ENCODE measurements around the gene FASTK.

The FASTK gene, protein sequence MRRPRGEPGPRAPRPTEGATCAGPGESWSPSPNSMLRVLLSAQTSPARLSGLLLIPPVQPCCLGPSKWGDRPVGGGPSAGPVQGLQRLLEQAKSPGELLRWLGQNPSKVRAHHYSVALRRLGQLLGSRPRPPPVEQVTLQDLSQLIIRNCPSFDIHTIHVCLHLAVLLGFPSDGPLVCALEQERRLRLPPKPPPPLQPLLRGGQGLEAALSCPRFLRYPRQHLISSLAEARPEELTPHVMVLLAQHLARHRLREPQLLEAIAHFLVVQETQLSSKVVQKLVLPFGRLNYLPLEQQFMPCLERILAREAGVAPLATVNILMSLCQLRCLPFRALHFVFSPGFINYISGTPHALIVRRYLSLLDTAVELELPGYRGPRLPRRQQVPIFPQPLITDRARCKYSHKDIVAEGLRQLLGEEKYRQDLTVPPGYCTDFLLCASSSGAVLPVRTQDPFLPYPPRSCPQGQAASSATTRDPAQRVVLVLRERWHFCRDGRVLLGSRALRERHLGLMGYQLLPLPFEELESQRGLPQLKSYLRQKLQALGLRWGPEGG

GRCh38 chr7:151080522-151081169 is at the start of gene FASTK:
TSS of gene FASTK (minus strand) at chr7:151080809. CDS start at chr7:151080766, 43 bp downstream.
- peak; percentile 86 for DNase-seq

DNA sequence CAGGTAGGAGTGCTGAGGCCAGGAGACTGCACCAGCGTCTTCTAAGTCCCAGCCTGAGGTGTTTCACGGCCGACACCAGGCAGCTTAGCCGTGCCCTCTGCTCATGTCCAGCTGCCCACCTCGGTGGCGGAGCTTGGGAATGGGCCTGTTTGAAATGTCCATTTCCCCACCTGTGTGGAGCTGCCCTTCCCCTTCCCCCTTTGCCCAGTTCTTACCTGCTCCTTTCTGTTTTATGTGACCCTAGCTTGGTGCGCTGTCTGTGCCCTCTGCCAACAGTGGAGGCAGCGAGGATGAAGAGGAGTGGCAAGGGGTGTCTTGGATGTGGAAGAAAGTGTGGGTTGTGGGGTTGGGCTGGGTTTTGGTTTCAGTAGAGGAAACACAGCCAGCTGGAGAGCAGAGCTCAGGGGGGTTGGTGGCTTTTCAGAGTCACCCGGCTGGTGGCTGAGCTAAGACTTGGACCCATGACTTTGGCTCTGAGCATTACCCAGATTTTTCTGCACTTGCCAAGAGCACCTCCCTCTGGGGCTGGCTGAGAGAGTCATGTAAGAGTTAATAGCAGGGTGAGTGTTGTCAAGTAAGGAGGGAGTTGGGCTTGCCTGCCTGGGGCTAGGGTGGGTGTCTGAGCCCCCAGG is 49.5 kb upstream of the FASTK start:
- DNase-seq = no peak

- no peak for DNase-seq
These were observed 48.7 kb upstream of the FASTK start for GRCh38 chr7:151129117-151129959.

DNA sequence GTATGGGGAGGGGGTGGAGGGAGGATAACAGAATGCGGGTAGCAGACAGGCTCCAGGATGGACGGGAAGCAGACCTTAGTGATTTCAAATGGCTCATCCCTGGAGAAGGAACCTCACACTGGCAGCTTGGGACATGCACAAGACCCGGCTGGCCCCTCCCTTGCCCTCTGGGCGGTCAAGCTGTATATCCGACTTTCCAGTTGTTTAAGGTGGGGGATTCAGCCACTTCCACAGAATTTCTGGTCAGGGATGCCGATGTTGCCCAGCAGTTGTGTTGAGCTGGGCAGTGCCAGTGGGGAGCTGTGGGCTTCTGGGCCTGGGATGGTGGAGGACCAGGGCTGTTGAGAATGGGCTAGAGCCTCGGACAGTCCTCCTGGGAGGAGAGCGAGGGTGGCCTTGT is 48.1 kb upstream of the FASTK start:
- DNase-seq = no peak

DNA sequence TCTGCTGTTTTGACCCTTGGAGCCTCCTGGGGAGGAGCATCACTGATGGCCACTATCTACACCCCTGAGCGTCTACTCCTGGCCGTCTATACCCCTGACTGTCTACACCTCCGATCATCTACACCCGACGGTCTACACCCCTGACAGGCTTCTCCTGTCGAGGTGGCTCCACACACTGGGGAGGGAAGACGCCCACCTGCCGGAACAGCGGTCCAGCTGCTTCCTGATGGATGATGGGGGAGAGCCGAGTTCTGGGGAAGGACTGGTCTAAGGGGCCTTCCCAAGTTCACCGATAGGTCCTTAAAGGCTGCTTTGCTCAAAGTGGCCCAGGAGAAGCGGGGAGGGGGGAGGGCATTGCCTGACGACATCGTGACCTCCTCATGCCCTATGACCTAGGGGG is 47.5 kb upstream of the FASTK start:
- DNase-seq = no peak

GRCh38 chr7:151126491-151127137 is 46.0 kb upstream of the FASTK start:
- DNase-seq = no peak

DNA sequence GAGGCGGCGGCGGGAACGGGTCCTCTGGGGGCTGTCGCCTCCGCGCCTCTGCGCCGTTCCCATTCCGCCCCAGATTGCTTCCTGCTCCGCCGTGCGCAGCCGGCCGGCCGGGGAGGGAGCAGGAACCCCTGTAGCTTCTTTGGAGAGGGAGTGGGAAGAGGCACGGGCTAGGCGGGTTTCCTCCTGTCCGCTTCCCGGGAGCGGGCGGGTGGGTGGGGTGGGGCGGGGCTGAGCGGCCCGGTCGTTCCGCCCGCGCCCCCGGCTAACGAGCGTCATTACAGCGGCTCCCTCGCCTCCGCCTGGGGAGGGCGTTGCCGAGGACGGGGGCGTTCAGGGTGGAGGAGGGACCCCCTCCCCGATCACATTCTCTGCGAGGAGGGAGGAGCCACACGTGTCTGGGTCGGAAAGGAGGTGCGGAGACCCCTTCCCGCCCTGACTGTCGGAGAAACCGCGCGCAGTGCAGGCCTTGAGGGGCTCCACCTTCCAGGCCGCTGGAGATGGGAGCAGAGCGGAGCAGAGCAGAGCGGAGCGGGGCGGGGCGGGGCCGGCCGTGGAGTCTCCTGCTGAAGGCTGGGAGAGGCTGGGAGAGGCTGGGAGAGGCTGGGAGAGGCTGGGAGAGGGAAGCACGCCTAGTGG is 45.4 kb upstream of the FASTK start:
- no peak for DNase-seq

DNA sequence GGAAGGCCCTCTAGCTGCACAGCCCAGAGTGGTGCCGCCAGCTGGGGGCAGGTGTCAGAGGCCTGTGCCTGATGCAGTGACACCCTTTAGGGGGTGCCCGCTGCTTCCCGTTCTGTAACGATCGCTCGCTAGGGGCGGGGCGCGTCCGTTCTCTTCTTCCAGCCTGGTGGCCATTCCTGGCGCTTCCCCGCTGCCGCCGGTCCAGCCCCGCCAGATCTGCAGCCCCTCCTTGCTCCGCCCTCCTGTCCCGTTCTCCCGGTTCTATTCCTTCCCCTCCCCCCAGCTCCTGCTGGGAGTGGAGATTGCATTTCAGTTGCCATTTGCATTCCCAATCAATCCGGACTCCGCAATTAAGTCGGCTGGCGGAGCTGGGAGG is 44.8 kb upstream of the FASTK start:
- no peak for DNase-seq

DNA sequence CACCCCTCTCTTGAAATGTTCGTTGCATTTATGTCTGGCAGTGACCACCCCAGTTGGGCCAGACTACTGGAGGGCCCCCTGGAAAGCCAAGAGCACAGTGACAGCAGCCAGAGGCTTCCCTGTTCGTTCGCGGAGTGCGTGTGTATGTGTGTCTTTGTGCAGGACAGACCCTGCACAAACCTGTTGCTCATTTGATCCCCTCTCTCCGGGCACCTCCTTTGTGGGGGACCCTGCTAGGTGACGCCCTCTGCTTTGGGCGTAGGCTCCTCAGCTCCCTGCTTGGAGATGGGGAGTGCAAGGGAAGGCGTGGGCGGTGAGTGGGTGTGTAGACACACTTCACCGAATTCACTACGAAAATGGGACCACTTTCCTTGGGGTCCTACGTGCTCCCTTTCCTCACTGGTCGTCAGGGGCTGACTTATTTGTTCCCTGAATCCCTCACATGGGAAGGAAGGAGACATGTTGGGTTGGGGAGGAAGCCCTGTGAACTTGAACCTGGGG is 44.3 kb upstream of the FASTK start:
- no peak for DNase-seq

DNA sequence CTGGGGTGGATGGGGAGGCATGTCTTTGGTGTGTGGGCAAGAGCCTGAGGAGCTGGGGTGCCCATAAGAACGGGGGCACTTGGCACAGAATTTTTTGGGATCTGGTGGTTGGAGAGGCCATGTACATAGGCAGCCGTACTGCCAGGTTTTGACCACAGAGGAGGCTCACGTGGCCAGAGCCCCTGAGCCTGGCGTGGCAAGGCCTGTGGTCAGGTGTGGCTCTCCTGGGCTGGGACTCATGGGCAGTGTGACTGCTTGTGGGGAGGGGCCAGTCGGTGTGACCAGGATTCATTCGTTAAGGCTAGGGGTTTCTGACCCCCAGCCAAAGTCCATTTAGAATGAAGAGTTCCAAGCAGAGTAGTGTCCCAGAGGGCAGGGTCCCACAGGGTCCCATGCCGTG is 43.9 kb upstream of the FASTK start:
- no peak for DNase-seq

DNA sequence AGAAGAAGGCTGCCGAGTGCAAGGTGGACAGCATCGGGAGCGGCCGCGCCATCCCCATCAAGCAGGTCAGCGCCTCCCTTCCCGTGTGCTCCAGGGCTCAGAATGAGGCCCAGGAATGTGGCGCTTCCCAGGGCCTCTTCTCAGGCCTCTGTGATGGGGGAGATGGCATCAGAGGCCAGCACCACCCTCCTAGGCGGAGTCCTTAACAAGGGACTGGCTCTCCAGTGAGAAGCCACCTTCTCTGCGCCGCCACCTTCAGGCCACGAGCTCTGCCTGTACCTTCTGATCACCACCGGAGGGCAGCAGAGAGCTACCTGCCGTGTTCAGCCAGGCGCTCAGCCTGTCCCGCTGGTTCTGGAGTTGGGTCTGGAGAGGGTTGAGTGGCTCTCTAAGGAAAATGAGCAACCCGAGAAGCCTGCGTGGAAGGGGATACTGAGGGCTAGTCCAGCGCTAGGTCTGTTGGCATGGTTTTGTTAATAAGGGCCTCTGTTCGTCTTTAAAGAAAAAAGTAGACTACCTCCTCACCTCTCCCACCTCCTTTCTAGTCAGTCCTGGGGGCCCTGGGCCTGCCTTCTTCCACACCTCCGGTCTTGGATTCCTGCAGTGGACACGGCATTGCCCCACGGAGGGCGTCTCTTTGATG is 43.3 kb upstream of the FASTK start:
- peak; percentile 55 for DNase-seq

GRCh38 chr7:151123158-151123821 is 42.7 kb upstream of the FASTK start:
- no peak for DNase-seq

- DNase-seq = no peak
These were observed 42.2 kb upstream of the FASTK start for GRCh38 chr7:151122796-151123157.

GRCh38 chr7:151122276-151122675 is 41.7 kb upstream of the FASTK start:
- no peak for DNase-seq

DNA sequence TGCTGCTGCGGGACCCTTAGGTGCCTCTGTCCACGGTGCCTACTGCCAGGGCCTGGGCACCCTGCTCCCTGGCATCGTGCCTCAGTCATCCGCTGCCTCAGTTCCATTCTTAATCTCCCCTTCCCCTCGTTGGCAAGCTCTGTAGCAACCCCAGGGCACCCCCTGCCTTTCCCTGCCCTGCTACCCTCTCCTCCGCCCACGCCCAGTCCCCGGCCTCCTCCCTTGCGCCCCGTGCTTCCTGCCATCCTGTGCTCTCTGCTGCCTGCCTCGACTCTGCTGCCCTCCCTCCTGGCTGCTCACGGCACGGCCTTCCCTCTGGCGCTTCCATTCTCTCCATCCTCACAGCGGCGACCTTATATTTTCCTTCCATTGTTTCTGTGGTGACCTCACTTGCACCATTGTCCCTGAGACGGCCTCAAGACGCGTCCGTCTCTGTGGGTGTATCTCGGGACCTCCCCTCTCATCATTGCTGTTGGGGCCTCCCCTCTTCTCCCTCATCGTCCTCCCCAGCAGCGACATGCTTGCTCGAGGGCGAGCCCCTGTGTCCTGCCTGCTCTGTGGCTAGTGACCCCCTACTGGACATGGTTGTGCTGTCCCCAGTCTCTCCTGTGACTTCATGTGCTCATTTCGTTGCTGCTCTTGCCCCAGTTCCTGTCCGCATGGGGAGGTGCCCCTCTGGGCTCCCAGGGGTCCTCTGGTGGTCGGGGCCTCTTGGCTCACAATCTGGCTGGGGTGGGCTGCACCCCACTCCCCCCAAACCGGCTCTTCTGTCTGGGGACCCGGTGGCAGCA is 41.0 kb upstream of the FASTK start:
- no peak for DNase-seq

DNA sequence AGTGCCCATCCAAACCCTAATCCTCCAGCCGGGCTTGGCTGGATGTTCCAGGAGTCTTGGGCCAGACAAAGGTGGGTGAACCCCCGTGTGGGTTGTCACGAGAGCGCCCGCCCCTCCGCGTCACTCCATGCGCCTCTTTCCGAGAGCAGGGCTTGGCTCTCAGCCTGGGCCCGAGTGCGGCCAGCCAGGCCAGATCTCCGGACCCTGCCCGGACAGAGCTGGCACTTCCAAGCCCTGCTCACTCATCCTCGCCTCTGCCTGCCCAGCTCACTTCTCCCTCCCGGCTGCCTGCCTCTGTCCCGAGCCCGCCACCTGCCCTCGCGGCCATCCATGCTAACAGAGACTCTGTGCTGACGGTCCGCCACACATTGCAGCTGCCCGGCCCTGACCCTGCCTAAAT is 40.3 kb upstream of the FASTK start:
- DNase-seq = no peak

DNA sequence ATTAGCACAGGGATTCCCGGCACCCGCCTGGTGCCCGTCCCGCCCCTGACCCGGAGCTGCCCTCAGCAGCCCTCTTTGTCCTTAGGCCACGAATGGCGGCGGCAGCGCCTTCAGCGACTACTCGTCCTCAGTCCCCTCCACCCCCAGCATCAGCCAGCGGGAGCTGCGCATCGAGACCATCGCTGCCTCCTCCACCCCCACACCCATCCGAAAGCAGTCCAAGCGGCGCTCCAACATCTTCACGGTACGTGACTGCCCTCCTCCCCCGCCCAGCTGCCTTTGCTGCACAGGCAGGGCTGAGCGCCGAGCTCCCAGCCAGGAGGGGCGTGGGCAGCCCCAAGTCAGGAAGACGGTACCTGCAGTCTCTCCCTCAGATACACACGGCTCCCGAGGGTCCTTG is 39.3 kb upstream of the FASTK start:
- no peak for DNase-seq

DNA sequence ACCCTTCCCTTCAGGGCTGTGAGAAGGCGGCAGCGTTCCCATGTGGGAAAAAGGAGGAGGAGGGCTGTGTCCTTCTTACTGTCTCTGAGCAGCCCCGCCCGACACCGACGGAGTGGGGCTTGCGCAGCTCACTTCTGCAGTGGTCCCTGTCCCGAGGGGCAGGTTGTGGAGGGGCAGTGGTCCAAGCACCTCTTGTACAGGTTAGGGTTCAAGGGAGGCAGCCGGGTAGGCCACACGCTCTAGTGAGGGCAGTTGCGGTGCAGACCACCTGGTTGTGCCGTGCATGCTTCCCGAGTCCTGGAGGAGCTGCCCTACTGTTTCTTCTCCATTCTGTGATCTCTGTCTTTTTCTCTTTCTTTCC is 38.4 kb upstream of the FASTK start:
- no peak for DNase-seq

- no peak for DNase-seq
These were observed 37.8 kb upstream of the FASTK start for GRCh38 chr7:151118108-151119054.
